Transverse colon (tissue), 4 donors: ENCODE measurements around the gene IFI27L1. TPM values are rescaled to one million over a fixed set of nuclear protein-coding genes. Genes with fewer than 3 reads are reported as not detected.
A peak's percentile ranks its signal among the peaks of the same experiment; 100 is the strongest.

Experiments used
- DNase-seq: peaks from one replicate; pipeline ENCODE4 v3.0.0-alpha.2; 2019
- H3K27ac ChIP-seq, 4 donors: fragments of 200-600 bp; sonication (generic); 2 replicates each; pipeline ENCODE4 v1.5.1; 2016 to 2018; ENCODE audit warnings: inconsistent platforms in 4 of 4
- H3K27me3 ChIP-seq: fragments of 200-600 bp; sonication (generic); 2 replicates; pipeline ENCODE4 v1.5.1; 2017; ENCODE audit warnings: inconsistent platforms
- H3K36me3 ChIP-seq, 4 donors: fragments of 200-600 bp; sonication (generic); 2 replicates each; pipeline ENCODE4 v1.5.1; 2017 to 2019; ENCODE audit warnings: inconsistent platforms in 4 of 4
- H3K4me1 ChIP-seq, 4 donors: fragments of 200-600 bp; sonication (generic); 2 replicates each; pipeline ENCODE4 v1.5.1; 2017 to 2020; ENCODE audit warnings: inconsistent platforms in 4 of 4
- H3K4me3 ChIP-seq, 4 donors: fragments of 200-600 bp; sonication (generic); 1 replicate in 1 of 4; 2 replicates in 3 of 4; pipeline versions ENCODE4 v1.5.1 to v1.6.1; 2017 to 2019; ENCODE audit warnings: inconsistent platforms in 4 of 4
- H3K9me3 ChIP-seq, 2 donors: fragments of 200-600 bp; sonication (generic); 2 replicates each; pipeline ENCODE4 v1.5.1; 2017 to 2019; ENCODE audit warnings: inconsistent platforms in 2 of 2
- EP300 ChIP-seq: sonication (generic); formaldehyde crosslinking; IDR thresholded peaks from one replicate; pipeline ENCODE4 v1.6.1; 2017; ENCODE audit warnings: antibody characterized with exemption, low read depth
- POLR2A ChIP-seq: fragments of 450-650 bp; IDR thresholded peaks from one replicate; pipeline ENCODE4 v1.6.1; 2016; ENCODE audit warnings: antibody characterized with exemption, mild to moderate bottlenecking, moderate library complexity
- POLR2AphosphoS5 ChIP-seq, 3 donors: sonication (generic); formaldehyde crosslinking; IDR thresholded peaks; one replicate each; pipeline ENCODE4 v1.6.1; 2016; ENCODE audit warnings: antibody characterized with exemption in 3 of 3
- WGBS, 2 donors: methylation state at CpG; one replicate each; pipeline ENCODE4 v1.1.5; 2018; ENCODE audit warnings: low coverage in 1 of 2; 5-methylcytosine and 5-hydroxymethylcytosine counted together
- in situ Hi-C, 4 donors: fragments of 200-750 bp; cut with MboI; loops; one replicate each; pipeline versions ENCODE4 v1.15.0 to v1.15.1; 2017; ENCODE audit warnings: low sequenced_read_pairs in 3 of 4, low pct_ligation_motif_present in 1 of 4, low pct_unique_long_range_greater_than_20kb in 1 of 4
- intact Hi-C: fragments of 100-400 bp; cut with DNase I; formaldehyde crosslinking; loops from one replicate; pipeline ENCODE4 v1.15.1; 2023; ENCODE audit warnings: low total_unique reads
- total RNA-seq, 4 donors: library from RNA; depleted of rRNA; stranded (reverse); fragments of >200 nt; gene quantifications; one replicate each; pipeline ENCODE4 v1.1.0, GENCODE V29; 2016
- TF ChIP-seq, protein P1 (sequence below), 5 experiments: fragments of 200-600 bp in 3 of 5; fragments of 450-650 bp in 2 of 5; sonication (generic) in 3 of 5; IDR thresholded peaks; 1 replicate in 2 of 5; 2 replicates in 3 of 5; pipeline ENCODE4 v1.5.1; 2016 to 2017; ENCODE audit warnings: antibody characterized with exemption in 5 of 5, inconsistent platforms in 3 of 5, mild to moderate bottlenecking in 2 of 5, moderate library complexity in 1 of 5

The IFI27L1 gene
- total RNA-seq, 4 donors from 2014 or later, result 12.3 to 21.3 (median 17.9) TPM; not detected in 1

DNA sequence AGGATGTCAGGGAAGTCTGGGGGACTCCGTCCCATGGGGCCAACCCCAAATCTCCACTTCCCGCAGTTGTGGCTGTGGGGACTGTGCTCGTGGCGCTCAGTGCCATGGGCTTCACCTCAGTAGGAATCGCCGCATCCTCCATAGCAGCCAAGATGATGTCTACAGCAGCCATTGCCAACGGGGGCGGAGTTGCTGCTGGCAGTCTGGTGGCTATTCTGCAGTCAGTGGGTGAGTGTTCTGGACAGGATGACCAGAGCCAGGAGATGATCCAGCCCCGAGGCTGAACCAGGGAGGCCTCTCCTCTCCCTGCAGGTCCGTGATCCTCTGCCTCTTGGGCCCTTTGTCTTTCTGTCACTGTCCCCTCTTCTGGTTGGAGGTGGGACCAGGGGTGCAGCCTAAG, 20.6 kb downstream of the IFI27L1 start:
- no peaks in the 10 kb centered on the region for H3K27me3 ChIP-seq
- H3K36me3 ChIP-seq, result no peaks in the 10 kb centered on the region
- no peak overlapping the region for H3K27ac ChIP-seq
- WGBS, 2 donors, result 95% methylated on average over 10 of the region's 10 CpGs; no CpG with 5 or more reads in 1 of the 2 donors
- in situ Hi-C loops (no loop called here), intact Hi-C loops (no loop called here)
- peaks cover 0 to 20% (median 6%) of the 10 kb centered on the region in 4 donors for H3K4me1 ChIP-seq
- no peaks in the 10 kb centered on the region for H3K9me3 ChIP-seq
- DNase-seq, result no peak
- no peak overlapping the region for H3K4me3 ChIP-seq
- no peak for TF ChIP-seq POLR2AphosphoS5 (IDR thresholded peaks at IDR 0.05)

DNA sequence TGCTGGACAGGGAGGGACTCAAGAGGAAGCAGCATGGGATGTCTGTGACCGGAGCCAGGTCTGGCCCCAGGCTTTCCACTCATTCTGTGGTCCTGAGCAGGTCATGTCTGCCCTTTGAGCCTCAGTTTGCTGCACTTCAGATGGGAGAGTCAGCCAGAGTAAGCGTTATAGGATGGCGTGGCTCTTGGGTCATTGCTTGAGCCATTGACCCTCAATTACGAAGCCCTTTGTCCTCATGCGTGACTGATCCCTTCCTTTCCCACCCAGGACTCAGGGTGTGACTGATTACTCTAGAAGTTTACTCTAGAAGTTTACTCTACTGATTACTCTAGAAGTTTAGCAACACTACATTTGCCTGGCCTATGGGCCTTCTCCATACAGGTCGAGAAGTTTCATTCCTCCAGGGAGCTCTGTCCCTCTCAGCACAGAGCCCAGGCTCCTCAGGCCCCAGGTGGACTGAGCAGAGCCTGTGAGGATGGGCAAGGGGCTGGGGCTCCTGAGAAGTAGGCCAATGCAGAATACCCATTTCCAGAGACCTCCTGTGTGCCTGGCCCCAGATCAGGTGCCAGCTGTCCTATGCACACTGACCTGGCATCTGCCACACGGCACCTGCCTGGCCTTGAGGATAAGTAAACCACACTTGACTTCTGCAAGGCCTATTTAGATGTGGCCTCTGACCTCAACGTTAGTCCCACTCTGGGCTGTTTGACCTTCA, 21.8 kb downstream of the IFI27L1 start:
- Histone ChIP-seq H3K36me3 (no peaks in the 10 kb centered on the region), H3K9me3 (no peaks in the 10 kb centered on the region), H3K27me3 (no peaks in the 10 kb centered on the region), H3K4me3 (no peak overlapping the region), H3K4me1 (peaks cover 0 to 20% (median 6%) of the 10 kb centered on the region in 4 donors), H3K27ac (peak overlapping the region; percentile 56 to 69 (median 66))
- intact Hi-C loops, result no loop called here
- DNase-seq, result peak; percentile 58
- in situ Hi-C loops, result no loop called here
- WGBS, 2 donors, result 67% methylated on average over 8 of the region's 8 CpGs; no CpG with 5 or more reads in 1 of the 2 donors
- TF ChIP-seq, protein P1, sequence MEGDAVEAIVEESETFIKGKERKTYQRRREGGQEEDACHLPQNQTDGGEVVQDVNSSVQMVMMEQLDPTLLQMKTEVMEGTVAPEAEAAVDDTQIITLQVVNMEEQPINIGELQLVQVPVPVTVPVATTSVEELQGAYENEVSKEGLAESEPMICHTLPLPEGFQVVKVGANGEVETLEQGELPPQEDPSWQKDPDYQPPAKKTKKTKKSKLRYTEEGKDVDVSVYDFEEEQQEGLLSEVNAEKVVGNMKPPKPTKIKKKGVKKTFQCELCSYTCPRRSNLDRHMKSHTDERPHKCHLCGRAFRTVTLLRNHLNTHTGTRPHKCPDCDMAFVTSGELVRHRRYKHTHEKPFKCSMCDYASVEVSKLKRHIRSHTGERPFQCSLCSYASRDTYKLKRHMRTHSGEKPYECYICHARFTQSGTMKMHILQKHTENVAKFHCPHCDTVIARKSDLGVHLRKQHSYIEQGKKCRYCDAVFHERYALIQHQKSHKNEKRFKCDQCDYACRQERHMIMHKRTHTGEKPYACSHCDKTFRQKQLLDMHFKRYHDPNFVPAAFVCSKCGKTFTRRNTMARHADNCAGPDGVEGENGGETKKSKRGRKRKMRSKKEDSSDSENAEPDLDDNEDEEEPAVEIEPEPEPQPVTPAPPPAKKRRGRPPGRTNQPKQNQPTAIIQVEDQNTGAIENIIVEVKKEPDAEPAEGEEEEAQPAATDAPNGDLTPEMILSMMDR (IDR thresholded peaks at IDR 0.05), result no peak
- TF ChIP-seq POLR2AphosphoS5 (IDR thresholded peaks at IDR 0.05) (peak in 1 of 3 donors; percentile 34), EP300 (no peak), POLR2A (peak; percentile 25)

GRCh38 chr14:94103554-94104150, 22.5 kb downstream of the IFI27L1 start:
- TF ChIP-seq, protein P1 (IDR thresholded peaks at IDR 0.05), result no peak
- TF ChIP-seq POLR2A (no peak), POLR2AphosphoS5 (IDR thresholded peaks at IDR 0.05) (no peak), EP300 (no peak)
- no peak for DNase-seq
- in situ Hi-C loops (no loop called here), intact Hi-C loops (no loop called here)
- H3K36me3 ChIP-seq, result no peaks in the 10 kb centered on the region
- H3K27me3 ChIP-seq, result no peaks in the 10 kb centered on the region
- peaks cover 0 to 20% (median 6%) of the 10 kb centered on the region in 4 donors for H3K4me1 ChIP-seq
- peak overlapping the region; percentile 56 to 69 (median 66) for H3K27ac ChIP-seq
- H3K9me3 ChIP-seq, result no peaks in the 10 kb centered on the region
- H3K4me3 ChIP-seq, result no peak overlapping the region
- WGBS, 2 donors, result 75 to 82% methylated on average over 3 to 7 of the region's 7 CpGs

DNA sequence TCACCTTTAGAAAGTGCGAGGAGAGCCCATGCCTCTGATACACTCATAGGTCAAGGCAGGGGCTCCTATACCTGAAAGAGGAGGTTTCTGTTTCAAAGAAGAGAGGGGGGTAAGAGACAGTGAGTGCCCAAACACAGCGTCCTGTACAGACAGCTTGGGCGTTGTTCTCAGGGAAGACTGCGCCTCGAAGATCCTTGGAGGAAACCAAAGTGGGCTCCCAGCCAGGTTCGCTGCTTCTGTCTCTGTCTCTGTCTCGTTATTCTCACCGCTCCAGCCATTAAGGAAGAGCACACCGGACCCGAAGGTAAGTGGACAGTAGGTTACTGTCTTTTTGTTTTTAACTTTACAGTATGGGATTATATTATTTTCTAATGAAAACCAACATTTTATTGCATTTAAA, 23.6 kb downstream of the IFI27L1 start:
- H3K4me3 ChIP-seq, result no peak overlapping the region
- intact Hi-C loops (no loop called here), in situ Hi-C loops (no loop called here)
- H3K9me3 ChIP-seq, result no peaks in the 10 kb centered on the region
- 86 to 92% methylated on average over 10 of the region's 10 CpGs for WGBS, 2 donors
- no peak overlapping the region for H3K27ac ChIP-seq
- no peaks in the 10 kb centered on the region for H3K27me3 ChIP-seq
- no peak for DNase-seq
- no peaks in the 10 kb centered on the region for H3K36me3 ChIP-seq
- TF ChIP-seq EP300 (no peak), POLR2AphosphoS5 (IDR thresholded peaks at IDR 0.05) (no peak), POLR2A (no peak)
- TF ChIP-seq, protein P1 (IDR thresholded peaks at IDR 0.05), result no peak
- peaks cover 0 to 23% (median 6%) of the 10 kb centered on the region in 4 donors for H3K4me1 ChIP-seq
